Panc1 (cell line): ENCODE data around the gene IPO4. TPM values are rescaled to one million over a fixed set of nuclear protein-coding genes. Genes with fewer than 3 reads are reported as not detected.
A peak's percentile ranks its signal among the peaks of the same experiment; 100 is the strongest.

Source experiments
- ATAC-seq: fragments of 200-7000 bp; cut with Tn5 transposase; 2 replicates; pipeline ENCODE4 v1.9.1; 2020; ENCODE audit warnings: mild to moderate bottlenecking, moderate library complexity
- BruUV-seq: library from RNA; stranded (reverse); fragments of 400-500 nt; replicated peaks from 2 replicates; lab custom pipeline; 2021; lab: Mats Ljungman, UMichigan
- CTCF ChIA-PET: fragments of 300-600 bp; sonication (Branson Sonifier 250); formaldehyde crosslinking; loops from one replicate; lab custom pipeline; 2022; ENCODE audit warnings: antibody characterized with exemption; lab: Charles Lee
- POLR2A ChIA-PET: fragments of 300-600 bp; sonication (Branson Sonifier 250); formaldehyde crosslinking; loops from one replicate; lab custom pipeline; 2022; ENCODE audit warnings: antibody characterized with exemption; lab: Charles Lee
- DNase-seq: peaks from one replicate; pipeline ENCODE4 v3.0.0-alpha.2; 2010; ENCODE audit warnings: low read depth, low spot score
- H3K27ac ChIP-seq: 2 replicates; pipeline ENCODE4 v1.5.1; 2011; ENCODE audit warnings: mild to moderate bottlenecking, low read length, inconsistent platforms
- H3K27me3 ChIP-seq: fragments of 200-500 bp; sonication (Bioruptor generic); 2 replicates; pipeline ENCODE4 v1.6.0; 2014; ENCODE audit warnings: low read length, inconsistent platforms; ENCODE audit not compliant: control insufficient read depth, insufficient read depth
- H3K36me3 ChIP-seq: fragments of 200-500 bp; sonication (Bioruptor generic); 2 replicates; pipeline ENCODE4 v1.5.1; 2014; ENCODE audit warnings: inconsistent platforms, mild to moderate bottlenecking, low read length, moderate library complexity; ENCODE audit not compliant: control insufficient read depth, insufficient read depth
- H3K4me1 ChIP-seq: 2 replicates; pipeline ENCODE4 v1.5.1; 2011; ENCODE audit warnings: inconsistent platforms, mild to moderate bottlenecking, low read length, moderate library complexity; ENCODE audit not compliant: control insufficient read depth, insufficient read depth
- H3K4me3 ChIP-seq, 2 experiments: 2 replicates each; pipeline ENCODE4 v1.5.1; 2011 to 2012; ENCODE audit warnings: low read depth in 2 of 2, low read length in 2 of 2, mild to moderate bottlenecking in 2 of 2, inconsistent platforms in 1 of 2, moderate library complexity in 1 of 2
- H3K9me3 ChIP-seq: fragments of 200-500 bp; sonication (Bioruptor generic); 2 replicates; pipeline ENCODE4 v1.5.1; 2014; ENCODE audit warnings: low read depth, mild to moderate bottlenecking, inconsistent platforms, low read length, moderate library complexity; ENCODE audit not compliant: control insufficient read depth, insufficient read depth
- POLR2AphosphoS5 ChIP-seq: IDR thresholded peaks from 2 replicates; pipeline ENCODE4 v1.6.1; 2012; ENCODE audit warnings: mild to moderate bottlenecking, low read depth, low read length, moderate library complexity
- REST ChIP-seq, 2 experiments: IDR thresholded peaks; 2 replicates each; pipeline ENCODE4 v1.6.1; 2011 to 2012; ENCODE audit warnings: low read depth in 2 of 2, control low read depth in 1 of 2, low read length in 1 of 2, mild to moderate bottlenecking in 1 of 2, moderate library complexity in 1 of 2; ENCODE audit not compliant: insufficient read depth in 1 of 2
- SIN3A ChIP-seq: IDR thresholded peaks from 2 replicates; pipeline ENCODE4 v1.6.1; 2012; ENCODE audit warnings: low read depth, mild to moderate bottlenecking, low read length, moderate library complexity, borderline replicate concordance; ENCODE audit not compliant: insufficient read depth
- TCF7L2 ChIP-seq: IDR thresholded peaks from 2 replicates; pipeline ENCODE4 v1.6.1; 2011; ENCODE audit warnings: mild to moderate bottlenecking, low read depth, low read length, inconsistent platforms
- in situ Hi-C: cut with HindIII; loops from 2 replicates; pipeline ENCODE4 v1.10.0; 2016; ENCODE audit warnings: low sequenced_read_pairs, low pct_unique_long_range_greater_than_20kb
- intact Hi-C: fragments of 100-400 bp; cut with micrococcal nuclease; formaldehyde crosslinking; loops from one replicate; pipeline ENCODE4 v1.10.0; 2022; ENCODE audit not compliant: unreplicated experiment
- total RNA-seq: library from RNA; stranded (reverse); gene quantifications from one replicate; pipeline ENCODE4 v1.2.1, GENCODE V29; 2021; ENCODE audit not compliant: unreplicated experiment
- TF ChIP-seq, protein P1 (sequence below): fragments of 450-650 bp; IDR thresholded peaks from 2 replicates; pipeline ENCODE4 v1.5.1; 2017; ENCODE audit warnings: mild to moderate bottlenecking

The IPO4 gene
- total RNA-seq, 1 experiment from 2014 or later = 103 TPM

DNA sequence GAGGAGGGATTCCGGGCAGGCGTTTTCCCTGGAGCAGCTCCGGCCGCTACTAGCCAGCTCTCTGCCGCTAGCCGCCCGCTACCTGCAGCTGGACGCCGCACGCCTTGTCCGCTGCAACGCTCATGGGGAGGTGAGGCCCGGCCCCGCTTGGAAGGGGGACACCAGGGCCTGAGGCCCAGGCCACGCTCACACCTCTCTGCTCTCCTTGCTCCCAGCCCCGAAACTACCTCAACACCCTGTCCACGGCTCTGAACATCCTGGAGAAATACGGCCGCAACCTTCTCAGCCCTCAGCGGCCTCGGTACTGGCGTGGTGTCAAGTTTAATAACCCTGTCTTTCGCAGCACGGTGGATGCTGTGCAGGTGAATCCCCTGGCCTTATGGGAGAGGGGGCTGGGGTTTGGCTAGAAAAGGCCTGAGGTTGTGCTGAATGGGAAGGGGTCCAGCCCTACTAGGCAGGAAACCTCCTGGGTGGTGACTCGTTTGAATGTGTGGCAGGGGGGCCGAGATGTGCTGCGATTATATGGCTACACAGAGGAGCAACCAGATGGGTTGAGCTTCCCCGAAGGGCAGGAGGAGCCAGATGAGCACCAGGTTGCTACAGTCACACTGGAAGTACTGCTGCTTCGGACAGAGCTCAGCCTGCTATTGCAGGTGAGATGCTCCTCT lies 40.7 kb downstream of the IPO4 start:
- ChIA-PET CTCF (interaction anchor here (1.2 kb wide), 1 partner anchor 284 kb away, joined by 4 read pairs; no protein-coding TSS in a partner anchor), POLR2A (no interaction called here)
- H3K36me3 ChIP-seq = peaks cover 3% of the 10 kb centered on the region
- peak overlapping the region; percentile 87 to 96 for H3K4me3 ChIP-seq
- H3K27ac ChIP-seq = peak overlapping the region; percentile 75
- intact Hi-C loops (no loop called here), in situ Hi-C loops (no loop called here)
- no peaks in the 10 kb centered on the region for H3K27me3 ChIP-seq
- TF ChIP-seq REST (IDR thresholded peaks at IDR 0.05; ENCODE audit: insufficient read depth in 1 of 2, low read depth in 2 of 2, low read length in 1 of 2) = no peak
- TF ChIP-seq TCF7L2 = no peak
- TF ChIP-seq SIN3A = no peak
- no peak for TF ChIP-seq POLR2AphosphoS5
- TF ChIP-seq, protein P1, sequence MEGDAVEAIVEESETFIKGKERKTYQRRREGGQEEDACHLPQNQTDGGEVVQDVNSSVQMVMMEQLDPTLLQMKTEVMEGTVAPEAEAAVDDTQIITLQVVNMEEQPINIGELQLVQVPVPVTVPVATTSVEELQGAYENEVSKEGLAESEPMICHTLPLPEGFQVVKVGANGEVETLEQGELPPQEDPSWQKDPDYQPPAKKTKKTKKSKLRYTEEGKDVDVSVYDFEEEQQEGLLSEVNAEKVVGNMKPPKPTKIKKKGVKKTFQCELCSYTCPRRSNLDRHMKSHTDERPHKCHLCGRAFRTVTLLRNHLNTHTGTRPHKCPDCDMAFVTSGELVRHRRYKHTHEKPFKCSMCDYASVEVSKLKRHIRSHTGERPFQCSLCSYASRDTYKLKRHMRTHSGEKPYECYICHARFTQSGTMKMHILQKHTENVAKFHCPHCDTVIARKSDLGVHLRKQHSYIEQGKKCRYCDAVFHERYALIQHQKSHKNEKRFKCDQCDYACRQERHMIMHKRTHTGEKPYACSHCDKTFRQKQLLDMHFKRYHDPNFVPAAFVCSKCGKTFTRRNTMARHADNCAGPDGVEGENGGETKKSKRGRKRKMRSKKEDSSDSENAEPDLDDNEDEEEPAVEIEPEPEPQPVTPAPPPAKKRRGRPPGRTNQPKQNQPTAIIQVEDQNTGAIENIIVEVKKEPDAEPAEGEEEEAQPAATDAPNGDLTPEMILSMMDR = no peak
- BruUV-seq = TSS peak; percentile 66
- H3K9me3 ChIP-seq = no peaks in the 10 kb centered on the region
- DNase-seq = no peak
- H3K4me1 ChIP-seq = peaks cover 6% of the 10 kb centered on the region; the same call in 1 of the 2 replicates
- 0 out of 2 replicates have a peak, but pooled peaks have one; percentile 0 for ATAC-seq

GRCh38 chr14:24146978-24147760 lies 41.4 kb downstream of the IPO4 start, which contains the start of gene RNF31:
RNF31 (plus strand) TSS chr14:24147498; CDS start chr14:24147699, 201 bp downstream.
- Histone ChIP-seq H3K36me3 (peaks cover 3% of the 10 kb centered on the region), H3K4me3 (peak within 1 kb of the TSS; percentile 87 to 96), H3K4me1 (peaks cover 6% of the 10 kb centered on the region; the same call in 1 of the 2 replicates), H3K27me3 (no peaks in the 10 kb centered on the region), H3K27ac (peak within 1 kb of the TSS; percentile 94), H3K9me3 (no peaks in the 10 kb centered on the region)
- intact Hi-C loops (no loop called here), in situ Hi-C loops (no loop called here)
- DNase-seq = peak; percentile 81
- ATAC-seq = peak; percentile 93
- CTCF ChIA-PET = interaction anchor here (1.4 kb wide), 1 partner anchor 38 kb away, joined by 3 read pairs; no protein-coding TSS in a partner anchor
- no peak for TF ChIP-seq SIN3A
- no peak for TF ChIP-seq TCF7L2
- no peak for TF ChIP-seq REST (IDR thresholded peaks at IDR 0.05; ENCODE audit: insufficient read depth in 1 of 2, low read depth in 2 of 2, low read length in 1 of 2)
- TF ChIP-seq POLR2AphosphoS5 = peak; percentile 50; the same call in 1 of the 2 replicates
- POLR2A ChIA-PET = interaction anchor here (0.9 to 1.0 kb wide), 2 partner anchors 10 to 33 kb away, joined by 3 to 5 read pairs; partner anchors contain the start of genes DCAF11 and NRL
- no TSS peak for BruUV-seq
